ENCODE results near the gene CDH13. TPM values are rescaled to one million over a fixed set of nuclear protein-coding genes. Genes with fewer than 3 reads are reported as not detected.

The CDH13 gene
- total and polyA plus RNA-seq, 2 donors (not counting 1 experiment from before 2014, with no cell fraction given): 27.6 to 96.7 TPM

GRCh38 chr16:83374979-83375378 is 748.2 kb downstream of the CDH13 start:
- no peak overlapping the region for H2AFZ ChIP-seq (ENCODE audit: low read length)
- H3K36me3 ChIP-seq (ENCODE audit: control insufficient read depth, insufficient read depth, low read length): no peaks in the 10 kb centered on the region
- H4K20me1 ChIP-seq (ENCODE audit: control insufficient read depth, extremely low read depth, insufficient read depth, low read length): no peaks in the 10 kb centered on the region
- no peak overlapping the region for H3K4me3 ChIP-seq (replicated peaks in 1 of 4; ENCODE audit: control extremely low read depth in 1 of 4, insufficient read depth in 1 of 4, low read depth in 3 of 4, low read length in 4 of 4)
- no peaks in the 10 kb centered on the region for H3K9me3 ChIP-seq (ENCODE audit: control insufficient read depth, insufficient read depth, low read depth, low read length)
- no peaks in the 10 kb centered on the region for H3K4me1 ChIP-seq (ENCODE audit: control insufficient read depth, extremely low read depth, insufficient read depth, low read length)
- DNase-seq (ENCODE audit: low read depth in 2 of 2): no peak
- no peak overlapping the region for H3K4me2 ChIP-seq (ENCODE audit: extremely low read depth, insufficient read depth, low read length)
- H3K27me3 ChIP-seq (ENCODE audit: control insufficient read depth, insufficient read depth, low read length): no peaks in the 10 kb centered on the region
- TF ChIP-seq EZH2 (IDR thresholded peaks at IDR 0.05; ENCODE audit: low read length, missing control alignments): no peak
- no peak for TF ChIP-seq CTCF (conservative IDR thresholded peaks at IDR 0.05 in 1 of 2, IDR thresholded peaks at IDR 0.05 in 1 of 2; ENCODE audit: low read depth in 1 of 2, low read length in 2 of 2)
- H3K79me2 ChIP-seq (ENCODE audit: control insufficient read depth, insufficient read depth, low read length): no peaks in the 10 kb centered on the region
- no peak overlapping the region for H3K9ac ChIP-seq (ENCODE audit: insufficient read depth, low read length)
- H3K27ac ChIP-seq (ENCODE audit: insufficient read depth, low read length): no peak overlapping the region

DNA sequence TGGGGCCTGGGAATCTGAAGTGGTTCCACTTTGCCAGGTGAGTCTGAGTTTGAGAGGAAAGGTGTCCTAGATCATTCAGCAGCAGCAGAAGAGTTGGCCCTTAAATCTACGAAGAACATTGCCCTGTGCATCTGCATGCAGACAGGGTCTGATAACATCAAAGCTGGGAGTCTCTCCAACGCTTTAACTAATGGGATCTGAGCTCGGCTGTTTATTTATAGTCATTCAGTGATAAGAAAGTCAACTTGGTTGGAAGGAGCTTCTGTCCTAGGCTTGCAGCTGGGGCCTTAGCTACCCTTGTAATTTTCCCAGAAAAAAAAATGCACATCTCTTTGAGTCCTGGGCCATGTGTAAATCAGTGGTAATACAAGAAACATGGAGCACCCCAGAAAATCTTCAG is 763.0 kb downstream of the CDH13 start:
- TF ChIP-seq CTCF (conservative IDR thresholded peaks at IDR 0.05 in 1 of 2, IDR thresholded peaks at IDR 0.05 in 1 of 2; ENCODE audit: low read depth in 1 of 2, low read length in 2 of 2): no peak
- no peak for TF ChIP-seq EZH2 (IDR thresholded peaks at IDR 0.05; ENCODE audit: low read length, missing control alignments)
- no peaks in the 10 kb centered on the region for H4K20me1 ChIP-seq (ENCODE audit: control insufficient read depth, extremely low read depth, insufficient read depth, low read length)
- H3K4me1 ChIP-seq (ENCODE audit: control insufficient read depth, extremely low read depth, insufficient read depth, low read length): no peaks in the 10 kb centered on the region
- DNase-seq (ENCODE audit: low read depth in 2 of 2): peak in 1 of 2 donors; percentile 69
- no peak overlapping the region for H3K27ac ChIP-seq (ENCODE audit: insufficient read depth, low read length)
- H3K36me3 ChIP-seq (ENCODE audit: control insufficient read depth, insufficient read depth, low read length): peaks cover 1% of the 10 kb centered on the region
- H2AFZ ChIP-seq (ENCODE audit: low read length): no peak overlapping the region
- no peak overlapping the region for H3K4me2 ChIP-seq (ENCODE audit: extremely low read depth, insufficient read depth, low read length)
- H3K9me3 ChIP-seq (ENCODE audit: control insufficient read depth, insufficient read depth, low read depth, low read length): no peaks in the 10 kb centered on the region
- H3K79me2 ChIP-seq (ENCODE audit: control insufficient read depth, insufficient read depth, low read length): no peaks in the 10 kb centered on the region
- H3K27me3 ChIP-seq (ENCODE audit: control insufficient read depth, insufficient read depth, low read length): no peaks in the 10 kb centered on the region
- H3K9ac ChIP-seq (ENCODE audit: insufficient read depth, low read length): no peak overlapping the region
- no peak overlapping the region for H3K4me3 ChIP-seq (replicated peaks in 1 of 4; ENCODE audit: control extremely low read depth in 1 of 4, insufficient read depth in 1 of 4, low read depth in 3 of 4, low read length in 4 of 4)

- H3K4me3 ChIP-seq (replicated peaks in 1 of 4; ENCODE audit: control extremely low read depth in 1 of 4, insufficient read depth in 1 of 4, low read depth in 3 of 4, low read length in 4 of 4): no peak overlapping the region
- H3K27ac ChIP-seq (ENCODE audit: insufficient read depth, low read length): no peak overlapping the region
- no peaks in the 10 kb centered on the region for H3K79me2 ChIP-seq (ENCODE audit: control insufficient read depth, insufficient read depth, low read length)
- peaks cover 1% of the 10 kb centered on the region for H3K36me3 ChIP-seq (ENCODE audit: control insufficient read depth, insufficient read depth, low read length)
- no peak for TF ChIP-seq CTCF (conservative IDR thresholded peaks at IDR 0.05 in 1 of 2, IDR thresholded peaks at IDR 0.05 in 1 of 2; ENCODE audit: low read depth in 1 of 2, low read length in 2 of 2)
- no peak for TF ChIP-seq EZH2 (IDR thresholded peaks at IDR 0.05; ENCODE audit: low read length, missing control alignments)
- H4K20me1 ChIP-seq (ENCODE audit: control insufficient read depth, extremely low read depth, insufficient read depth, low read length): no peaks in the 10 kb centered on the region
- H2AFZ ChIP-seq (ENCODE audit: low read length): no peak overlapping the region
- H3K9ac ChIP-seq (ENCODE audit: insufficient read depth, low read length): no peak overlapping the region
- DNase-seq (ENCODE audit: low read depth in 2 of 2): no peak
- H3K9me3 ChIP-seq (ENCODE audit: control insufficient read depth, insufficient read depth, low read depth, low read length): no peaks in the 10 kb centered on the region
- H3K4me2 ChIP-seq (ENCODE audit: extremely low read depth, insufficient read depth, low read length): no peak overlapping the region
- H3K27me3 ChIP-seq (ENCODE audit: control insufficient read depth, insufficient read depth, low read length): no peaks in the 10 kb centered on the region
- H3K4me1 ChIP-seq (ENCODE audit: control insufficient read depth, extremely low read depth, insufficient read depth, low read length): no peaks in the 10 kb centered on the region
Measured at GRCh38 chr16:83390759-83391158, 764.0 kb downstream of the CDH13 start.

Measured in fibroblast of lung (primary cell).